ENCODE results near the gene SYCE1.

GRCh38 chr10:133516057-133516456 is 49.3 kb downstream of the SYCE1 start:
- TF ChIP-seq EZH2 (IDR thresholded peaks at IDR 0.05; ENCODE audit: borderline replicate concordance, insufficient read depth, low read depth, low read length, poor library complexity, severe bottlenecking) = no peak
- no peak for TF ChIP-seq CTCF (IDR thresholded peaks at IDR 0.05)

Measured in B cell (primary cell).